Measurements from ENCODE around the gene MUCL3. TPM values are rescaled to one million over a fixed set of nuclear protein-coding genes. Genes with fewer than 3 reads are reported as not detected.

MUCL3 gene
- total RNA-seq, 1 experiment from 2014 or later = not detected

- Histone ChIP-seq H3K36me3 (ENCODE audit: control insufficient read depth, insufficient read depth, low read length) (no peaks in the 10 kb centered on the region), H3K4me3 (ENCODE audit: low read depth, low read length) (no peak overlapping the region), H3K4me1 (no peaks in the 10 kb centered on the region), H3K27me3 (replicated peaks; ENCODE audit: control insufficient read depth, insufficient read depth, low read length) (no peaks in the 10 kb centered on the region), H3K9me3 (no peaks in the 10 kb centered on the region)
- no peak overlapping the region for H3K27ac Mint-ChIP-seq (ENCODE audit: unreplicated experiment)
- H3K4me1 Mint-ChIP-seq (ENCODE audit: low read depth, unreplicated experiment) = no peaks in the 10 kb centered on the region
- ChIA-PET POLR2A (no interaction called here), CTCF (no interaction called here)
- no peaks in the 10 kb centered on the region for H3K36me3 Mint-ChIP-seq (ENCODE audit: insufficient read depth, unreplicated experiment)
- intact Hi-C loops (cut with micrococcal nuclease; ENCODE audit: unreplicated experiment) = no loop called here
- no TSS peak for BruUV-seq (replicated peaks)
- H3K27me3 Mint-ChIP-seq (ENCODE audit: insufficient read depth, unreplicated experiment) = no peaks in the 10 kb centered on the region
- DNase-seq = no peak
- no peak for TF ChIP-seq CTCF (IDR thresholded peaks at IDR 0.05; ENCODE audit: insufficient read depth in 1 of 2, low read depth in 1 of 2, low read length in 1 of 2, severe bottlenecking in 1 of 2, unreplicated experiment in 1 of 2)
- H3K4me3 Mint-ChIP-seq (ENCODE audit: unreplicated experiment) = no peak overlapping the region
- peaks cover 31% of the 10 kb centered on the region for H3K9me3 Mint-ChIP-seq (ENCODE audit: unreplicated experiment)
These were observed 8.0 kb downstream of the MUCL3 start for GRCh38 chr6:30948811-30949210.

GRCh38 chr6:30951907-30952469 lies 11.2 kb downstream of the MUCL3 start:
- no peak overlapping the region for H3K4me3 Mint-ChIP-seq (ENCODE audit: unreplicated experiment)
- no peak for DNase-seq
- no peaks in the 10 kb centered on the region for H3K27me3 Mint-ChIP-seq (ENCODE audit: insufficient read depth, unreplicated experiment)
- Histone ChIP-seq H3K4me3 (ENCODE audit: low read depth, low read length) (no peak overlapping the region), H3K27me3 (replicated peaks; ENCODE audit: control insufficient read depth, insufficient read depth, low read length) (no peaks in the 10 kb centered on the region), H3K4me1 (0 out of 2 replicates have a peak, but pooled peaks cover 4% of the 10 kb centered on the region), H3K9me3 (no peaks in the 10 kb centered on the region), H3K36me3 (ENCODE audit: control insufficient read depth, insufficient read depth, low read length) (no peaks in the 10 kb centered on the region)
- no TSS peak for BruUV-seq (replicated peaks)
- H3K4me1 Mint-ChIP-seq (ENCODE audit: low read depth, unreplicated experiment) = no peaks in the 10 kb centered on the region
- POLR2A ChIA-PET = no interaction called here
- intact Hi-C loops (cut with micrococcal nuclease; ENCODE audit: unreplicated experiment) = no loop called here
- no peak overlapping the region for H3K27ac Mint-ChIP-seq (ENCODE audit: unreplicated experiment)
- H3K9me3 Mint-ChIP-seq (ENCODE audit: unreplicated experiment) = peaks cover 31% of the 10 kb centered on the region
- CTCF ChIA-PET = no interaction called here
- no peak for TF ChIP-seq CTCF (IDR thresholded peaks at IDR 0.05; ENCODE audit: insufficient read depth in 1 of 2, low read depth in 1 of 2, low read length in 1 of 2, severe bottlenecking in 1 of 2, unreplicated experiment in 1 of 2)
- H3K36me3 Mint-ChIP-seq (ENCODE audit: insufficient read depth, unreplicated experiment) = no peaks in the 10 kb centered on the region

DNA sequence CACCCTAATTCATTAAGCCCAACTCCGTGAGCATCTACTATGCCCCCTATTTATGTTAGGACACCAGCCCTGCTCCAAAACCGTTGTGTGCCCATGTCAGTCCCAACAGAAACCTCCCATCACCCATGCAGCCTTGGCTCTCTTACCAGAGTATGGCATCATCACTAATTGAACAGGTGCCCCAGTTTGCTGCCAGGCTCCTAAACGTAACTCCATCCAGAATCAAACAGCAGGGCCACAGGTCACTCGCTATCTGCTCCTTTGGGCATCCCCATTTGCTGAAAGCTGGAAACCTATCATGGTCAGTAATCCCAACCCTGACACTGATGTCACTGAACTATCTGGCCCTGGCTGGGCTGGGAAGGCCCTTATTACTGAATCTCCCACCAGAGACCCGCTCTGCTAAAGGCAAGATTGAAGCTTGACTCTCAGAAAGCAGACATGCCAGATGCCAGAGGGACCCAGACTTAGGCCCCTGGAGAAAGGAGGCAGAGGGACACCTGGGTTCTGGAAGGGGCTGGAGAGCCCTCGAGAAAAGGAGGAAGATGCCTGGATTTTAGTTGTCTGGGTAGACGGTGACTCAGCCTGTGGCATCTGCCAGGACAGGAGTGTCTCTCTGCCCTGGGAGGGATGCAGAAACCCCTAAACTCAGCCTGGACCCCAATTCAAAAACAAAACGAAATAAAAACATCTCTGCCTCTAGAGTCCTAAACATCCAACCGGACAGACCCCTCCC lies 14.0 kb downstream of the MUCL3 start:
- Histone ChIP-seq H3K4me1 (0 out of 2 replicates have a peak, but pooled peaks cover 4% of the 10 kb centered on the region), H3K27me3 (replicated peaks; ENCODE audit: control insufficient read depth, insufficient read depth, low read length) (no peaks in the 10 kb centered on the region; the same call in 1 of the 2 replicates), H3K36me3 (ENCODE audit: control insufficient read depth, insufficient read depth, low read length) (no peaks in the 10 kb centered on the region), H3K9me3 (no peaks in the 10 kb centered on the region), H3K4me3 (ENCODE audit: low read depth, low read length) (peak overlapping the region; percentile 53)
- no TSS peak for BruUV-seq (replicated peaks)
- no peak for DNase-seq
- TF ChIP-seq CTCF (IDR thresholded peaks at IDR 0.05; ENCODE audit: insufficient read depth in 1 of 2, low read depth in 1 of 2, low read length in 1 of 2, severe bottlenecking in 1 of 2, unreplicated experiment in 1 of 2) = no peak
- Mint-ChIP-seq H3K4me3 (ENCODE audit: unreplicated experiment) (peak overlapping the region; percentile 71), H3K36me3 (ENCODE audit: insufficient read depth, unreplicated experiment) (no peaks in the 10 kb centered on the region), H3K27me3 (ENCODE audit: insufficient read depth, unreplicated experiment) (no peaks in the 10 kb centered on the region), H3K9me3 (ENCODE audit: unreplicated experiment) (peaks cover 30% of the 10 kb centered on the region), H3K4me1 (ENCODE audit: low read depth, unreplicated experiment) (peaks cover 6% of the 10 kb centered on the region), H3K27ac (ENCODE audit: unreplicated experiment) (no peak overlapping the region)
- ChIA-PET POLR2A (no interaction called here), CTCF (interaction anchor here (0.6 to 1.2 kb wide), 4 partner anchors 12 to 116 kb away, joined by 4 to 6 read pairs (median 5); partner anchors contain the start of gene VARS2)
- intact Hi-C loops (cut with micrococcal nuclease; ENCODE audit: unreplicated experiment) = no loop called here

All from Caco-2 (cell line).